Measurements from ENCODE around the gene NUMBL.
"Not testable (repeated sequence)": the region's sequence is repeated elsewhere in the genome, so short reads cannot be mapped to it uniquely, and the experiment has no call there.

Gene NUMBL

DNA sequence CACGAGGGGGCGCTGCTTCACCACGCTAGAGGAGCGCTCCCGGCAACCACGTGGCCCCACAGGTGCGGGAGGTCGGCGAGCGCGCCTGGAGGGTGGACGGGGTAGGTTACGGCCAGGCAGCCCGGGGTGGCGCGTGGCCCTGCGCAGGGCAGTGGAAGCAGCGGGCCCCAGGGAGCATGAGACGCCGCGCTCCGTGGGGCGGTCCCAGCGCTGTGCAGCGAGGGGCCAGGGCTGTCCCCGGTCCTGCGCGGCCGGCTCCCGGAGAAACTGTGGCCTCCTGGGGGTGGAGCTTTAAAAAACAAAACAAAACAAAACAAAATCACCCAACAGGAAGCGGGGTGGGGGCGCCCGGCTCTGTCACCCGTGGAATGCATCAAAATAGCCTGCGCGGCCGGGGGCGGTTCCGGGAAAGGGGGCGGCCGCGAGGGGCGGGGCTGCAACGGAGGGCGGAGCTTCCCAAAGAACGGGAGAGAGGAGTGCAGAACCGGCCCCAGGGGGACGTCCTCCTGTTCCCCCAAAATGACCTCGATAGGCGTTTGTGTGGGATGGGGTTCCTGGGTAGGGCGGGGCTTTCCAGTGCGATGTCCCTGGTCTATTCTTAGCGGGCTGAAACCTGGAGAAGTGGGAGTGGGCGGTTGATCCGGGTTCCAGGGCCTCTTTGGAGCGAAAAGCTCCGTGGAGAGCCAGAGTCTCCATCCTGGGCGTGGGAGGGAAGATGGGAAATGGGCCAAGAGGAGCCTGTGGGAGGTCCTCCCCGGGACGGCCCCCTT, 27.3 kb downstream of the NUMBL start:
- peak; percentile 94 to 97 for DNase-seq

DNA sequence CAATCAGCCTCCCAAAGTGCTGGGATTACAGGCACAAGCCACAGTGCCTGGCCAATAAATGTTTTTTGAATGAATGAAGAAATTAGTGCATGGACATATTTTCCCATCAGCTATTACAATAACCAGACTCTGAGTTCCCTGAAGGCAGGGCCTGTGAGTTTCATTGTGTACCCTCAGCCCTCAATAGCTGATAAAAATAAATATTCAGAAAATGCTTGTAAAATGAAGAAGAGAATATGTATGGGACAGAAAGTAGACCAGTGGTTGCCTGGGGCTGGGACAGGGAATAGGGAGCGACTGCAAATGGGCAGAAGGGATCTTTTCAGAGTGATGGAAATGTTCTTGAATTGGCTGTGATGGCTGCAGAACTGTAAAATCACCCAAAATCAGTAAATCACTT, 28.8 kb downstream of the NUMBL start:
- no peak for DNase-seq

DNA sequence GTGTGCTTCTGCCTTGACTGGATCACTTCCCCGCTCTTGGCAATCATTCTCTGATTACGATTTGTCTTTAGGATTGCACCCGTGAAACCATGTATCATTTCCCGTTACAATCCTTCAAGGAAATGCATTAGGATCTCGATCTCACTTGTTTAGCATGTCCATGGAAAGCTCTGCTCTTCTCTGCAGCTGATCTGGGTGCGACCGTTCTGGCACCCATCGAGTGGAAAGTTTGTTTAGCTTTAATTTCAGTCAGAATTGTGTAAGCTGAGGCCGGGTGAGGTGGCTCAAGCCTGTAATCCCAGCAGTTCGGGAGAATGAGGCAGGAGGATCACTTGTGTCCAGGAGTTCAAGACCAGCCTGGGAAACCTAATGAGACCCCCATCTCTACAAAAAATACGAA, 30.9 kb downstream of the NUMBL start:
- no peak for DNase-seq

DNA sequence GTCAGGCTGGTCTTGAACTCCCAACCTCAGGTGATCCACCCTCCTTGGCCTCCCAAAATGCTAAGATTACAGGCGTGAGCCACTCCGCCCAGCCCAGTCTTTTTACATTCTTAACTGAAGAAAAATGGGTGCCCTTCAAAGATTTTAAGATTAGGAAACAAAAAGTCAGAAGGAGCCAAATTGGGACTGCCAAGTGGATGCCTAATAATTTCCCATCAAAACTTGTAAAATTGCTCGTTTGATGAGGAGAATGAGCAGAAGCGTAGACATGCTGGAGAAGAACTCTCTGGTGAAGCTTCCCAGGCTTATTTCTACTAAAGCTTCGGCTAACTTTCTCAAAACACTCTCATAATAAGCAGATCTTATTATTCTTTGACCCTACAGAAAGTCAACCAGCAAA, 31.3 kb downstream of the NUMBL start:
- DNase-seq: no peak

DNA sequence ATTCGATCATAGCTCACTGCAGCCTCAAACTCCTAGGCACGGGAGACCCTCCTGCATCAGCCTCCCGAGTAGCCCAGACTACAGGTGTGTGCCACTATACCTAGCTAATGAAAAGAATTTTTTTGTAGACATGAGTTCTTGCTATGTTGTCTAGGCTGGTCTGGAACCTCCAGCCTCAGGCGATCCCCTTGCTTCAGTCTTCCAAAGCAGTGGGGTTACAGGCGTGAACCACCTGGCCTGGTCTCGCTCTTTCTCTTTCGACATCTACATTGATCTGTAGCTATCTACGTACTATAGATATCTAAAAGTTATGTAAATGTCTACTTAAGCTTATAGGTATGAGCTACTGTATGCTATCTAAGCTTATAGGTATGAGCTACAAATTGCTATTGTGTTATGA, 32.4 kb downstream of the NUMBL start:
- no peak for DNase-seq

DNA sequence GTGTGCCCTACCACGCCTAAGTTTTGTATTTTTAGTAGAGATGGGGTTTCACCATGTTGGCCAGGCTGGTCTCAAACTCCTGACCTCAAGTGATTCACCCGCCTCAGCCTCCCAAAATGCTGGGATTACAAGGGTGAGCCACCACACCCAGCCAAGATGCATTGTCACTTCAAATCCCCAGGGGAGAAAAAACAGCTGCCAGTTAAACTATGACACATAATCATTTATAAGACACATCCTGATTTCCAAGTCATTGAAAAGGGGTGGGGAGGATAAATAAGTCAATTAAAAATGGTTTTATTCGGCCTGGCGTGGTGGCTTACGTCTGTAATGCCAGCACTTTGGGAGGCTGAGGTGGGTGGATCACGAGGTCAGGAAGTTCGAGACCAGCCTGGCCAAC, 34.8 kb downstream of the NUMBL start:
- DNase-seq: not testable (repeated sequence)

DNA sequence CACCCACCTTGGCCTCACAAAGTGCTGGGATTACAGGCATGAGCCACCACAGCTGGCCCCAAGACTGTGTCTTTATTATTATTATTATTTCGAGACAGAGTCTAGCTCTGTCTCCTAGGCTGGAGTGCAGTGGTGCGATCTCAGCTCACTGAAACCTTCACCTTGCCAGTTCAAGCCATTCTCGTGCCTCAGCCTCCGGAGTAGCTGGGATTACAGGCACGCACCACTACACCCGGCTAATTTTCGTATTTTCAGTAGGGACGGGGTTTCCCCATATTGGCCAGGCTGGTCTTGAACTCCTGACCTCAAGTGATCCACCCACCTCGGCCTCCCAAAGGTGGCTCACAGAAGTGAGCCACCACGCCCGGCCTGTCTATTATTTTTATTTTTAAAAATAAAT, 38.1 kb downstream of the NUMBL start:
- DNase-seq: not testable (repeated sequence)

GRCh38 chr19:40650749-40651305, 39.6 kb downstream of the NUMBL start:
- no peak for DNase-seq

- DNase-seq: not testable (repeated sequence)
These were observed 40.4 kb downstream of the NUMBL start for GRCh38 chr19:40649903-40650675.

DNA sequence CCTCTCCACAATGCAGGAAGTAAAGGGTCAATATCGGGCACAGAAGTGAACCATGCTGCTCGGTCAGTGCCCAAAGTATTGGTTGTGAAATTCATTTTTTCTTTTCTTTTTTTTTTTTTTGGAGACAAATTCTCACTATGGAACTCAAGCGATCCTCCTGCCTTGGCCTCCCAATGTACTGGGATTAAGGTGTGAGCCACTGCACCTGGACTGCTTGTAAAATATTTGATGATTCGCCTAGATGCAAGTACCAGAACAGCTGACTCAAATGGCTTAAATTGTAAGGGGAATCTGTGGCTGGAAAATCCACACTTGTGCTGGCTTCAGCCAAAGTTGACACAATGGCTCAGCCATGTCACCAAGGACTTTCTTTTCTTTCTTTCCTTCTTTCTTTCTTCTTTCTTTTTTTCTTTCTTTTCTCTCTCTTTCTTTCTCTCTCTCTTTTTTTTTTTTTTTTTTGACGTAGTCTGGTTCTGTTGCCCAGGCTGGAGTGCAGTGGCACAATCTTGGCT, 43.7 kb downstream of the NUMBL start:
- DNase-seq: no peak

DNA sequence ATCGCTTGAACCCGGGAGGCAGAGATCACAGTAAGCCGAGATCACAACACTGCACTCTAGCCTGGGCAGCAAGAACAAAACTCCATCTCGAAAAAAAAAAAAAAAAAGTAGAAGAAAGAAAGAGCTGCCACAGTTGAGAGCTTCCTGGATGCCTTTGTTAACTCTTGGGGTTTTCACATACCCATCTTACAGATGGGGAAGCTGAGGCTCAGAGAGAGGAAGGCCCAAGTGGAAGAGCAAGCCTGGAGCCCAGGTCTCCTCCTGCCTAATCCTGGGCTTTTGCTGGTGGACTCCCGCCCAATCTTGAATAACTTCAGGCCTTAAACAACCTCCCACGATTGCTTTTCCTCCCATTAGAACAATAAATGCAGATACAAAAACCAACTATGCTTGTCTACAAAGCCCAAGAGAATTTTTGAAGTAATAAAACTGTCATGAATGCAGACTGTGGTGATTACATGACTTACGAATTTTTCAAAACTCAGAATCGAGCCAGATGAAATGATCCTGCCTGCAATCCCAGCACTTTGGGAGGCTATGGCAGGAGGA, 47.6 kb downstream of the NUMBL start:
- DNase-seq: no peak

- no peak for DNase-seq
These were observed 48.3 kb downstream of the NUMBL start for GRCh38 chr19:40642051-40642706.

GRCh38 chr19:40641281-40641680, 49.2 kb downstream of the NUMBL start:
- no peak for DNase-seq

DNA sequence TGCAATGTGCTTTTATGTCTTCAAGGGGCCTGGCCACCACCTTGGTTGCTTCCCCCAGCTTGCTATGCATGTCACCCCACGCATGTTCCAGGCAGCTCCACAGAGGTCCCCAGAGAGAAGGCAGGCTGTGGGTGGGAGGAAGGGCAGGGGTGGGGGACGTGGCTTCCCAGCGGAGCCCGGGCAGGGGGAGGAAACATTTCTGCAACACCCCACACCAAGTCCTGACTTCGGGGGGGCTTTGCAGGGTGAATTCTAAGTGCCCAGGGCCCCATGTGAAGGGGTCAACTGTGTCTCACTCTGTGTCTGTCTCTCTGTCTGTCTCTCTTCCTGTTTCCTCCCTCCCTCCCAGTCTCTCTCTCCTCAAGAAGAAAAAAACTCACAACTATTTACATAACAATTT, 49.7 kb downstream of the NUMBL start:
- DNase-seq: no peak

DNA sequence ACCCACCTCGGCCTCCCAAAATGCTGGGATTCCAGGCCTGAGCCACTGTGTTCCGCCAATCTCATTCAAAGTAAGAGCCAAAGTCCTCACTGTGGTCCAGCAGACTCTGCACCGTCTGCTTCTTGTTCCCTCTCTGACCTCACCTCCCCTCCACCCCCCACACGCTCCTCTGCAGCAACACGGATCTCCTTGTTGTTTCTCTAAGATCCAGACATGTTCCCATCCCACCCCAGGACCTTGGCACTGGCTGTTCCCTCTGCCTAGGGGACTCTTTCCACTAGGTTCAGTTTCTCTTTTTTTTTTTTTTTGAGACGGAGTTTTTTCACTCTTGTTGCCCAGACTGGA, 50.8 kb downstream of the NUMBL start:
- DNase-seq: no peak

- no peak for DNase-seq
These were observed 52.1 kb downstream of the NUMBL start for GRCh38 chr19:40638327-40638726.

- DNase-seq: no peak
These were observed 57.2 kb downstream of the NUMBL start for GRCh38 chr19:40633207-40633606.

GRCh38 chr19:40632311-40633036, 58.0 kb downstream of the NUMBL start:
- DNase-seq: no peak

DNA sequence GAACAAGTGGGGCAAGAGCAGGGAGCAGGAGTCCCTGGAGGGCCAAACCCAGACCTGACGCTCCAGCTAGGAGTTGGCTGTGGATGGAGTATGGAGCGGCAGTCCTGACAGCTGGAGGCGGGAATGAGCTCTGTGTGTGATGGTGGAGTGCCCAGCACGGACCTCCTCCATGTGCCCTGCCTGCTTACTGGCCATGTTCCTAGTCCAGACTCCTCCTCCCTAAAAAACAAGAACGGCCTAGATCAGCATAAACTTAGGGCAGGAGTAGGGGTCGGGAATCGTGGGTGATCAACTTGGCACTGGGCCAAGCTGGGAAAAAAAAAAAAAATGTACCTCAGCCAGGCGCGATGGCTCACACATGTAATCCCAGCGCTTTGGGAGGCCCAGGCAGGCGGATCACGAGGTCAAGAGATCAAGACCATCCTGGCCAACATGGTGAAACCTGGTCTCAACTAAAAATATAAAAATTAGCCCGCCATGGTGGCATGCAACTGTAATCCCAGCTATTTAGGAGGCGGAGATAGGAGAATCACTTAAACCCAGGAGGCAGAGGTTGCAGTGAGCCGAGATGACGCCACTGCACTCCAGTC, 59.8 kb downstream of the NUMBL start:
- DNase-seq: no peak

DNA sequence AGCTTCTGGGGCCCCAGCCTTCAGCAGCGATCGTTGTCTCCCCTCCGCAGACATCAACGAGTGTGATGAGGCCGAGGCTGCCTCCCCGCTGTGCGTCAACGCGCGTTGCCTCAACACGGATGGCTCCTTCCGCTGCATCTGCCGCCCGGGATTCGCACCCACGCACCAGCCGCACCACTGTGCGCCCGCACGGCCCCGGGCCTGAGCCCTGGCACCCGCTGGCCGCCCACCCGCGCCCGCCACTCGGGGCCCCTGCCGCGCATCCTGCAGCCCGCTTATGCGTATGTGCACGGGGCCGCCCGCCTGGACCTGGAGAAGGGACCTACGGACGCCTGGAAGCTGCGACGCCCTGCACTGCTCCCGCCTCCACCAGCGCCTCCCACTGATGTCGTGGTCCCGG, 61.1 kb downstream of the NUMBL start:
- DNase-seq: no peak

- no peak for DNase-seq
These were observed 62.8 kb downstream of the NUMBL start for GRCh38 chr19:40627486-40628279.
